Keratinocyte (primary cell): ENCODE data around the gene CST1.

Experiments used
- CTCF ChIP-seq, 3 experiments: IDR thresholded peaks in 1 of 3; conservative IDR thresholded peaks in 1 of 3; optimal IDR thresholded peaks in 1 of 3; 2 replicates in 2 of 3; 3 replicates in 1 of 3; pipeline versions ENCODE3 to v1.5.1; 2011; ENCODE audit warnings: low read length in 3 of 3, mild to moderate bottlenecking in 3 of 3, moderate library complexity in 2 of 3, control low read depth in 1 of 3, inconsistent platforms in 1 of 3; ENCODE audit not compliant: insufficient read depth in 2 of 3; ENCODE audit errors: extremely low read depth in 1 of 3
- EZH2 ChIP-seq: IDR thresholded peaks from one replicate; pipeline ENCODE4 v1.6.1; 2012; ENCODE audit warnings: inconsistent platforms, mild to moderate bottlenecking, low read length, moderate library complexity

GRCh38 chr20:23772074-23772473 lies 21.3 kb upstream of the CST1 start:
- TF ChIP-seq CTCF (optimal IDR thresholded peaks at IDR 0.05 in 1 of 3, IDR thresholded peaks at IDR 0.05 in 1 of 3, conservative IDR thresholded peaks at IDR 0.05 in 1 of 3; ENCODE audit: extremely low read depth in 1 of 3, insufficient read depth in 2 of 3, low read length in 3 of 3) (no peak), EZH2 (no peak)
